HFF-Myc (cell line): ENCODE data around the gene GRAMD2B.

Source experiments
- DNase-seq: peaks from one replicate; pipeline ENCODE4 v3.0.0-alpha.2; 2011; ENCODE audit warnings: low read depth; ENCODE audit errors: extremely low read depth
- H3K4me3 ChIP-seq: replicated peaks from 2 replicates; pipeline ENCODE4 v1.5.1; 2011; ENCODE audit warnings: low read depth, mild to moderate bottlenecking, control low read depth, low read length
- TF ChIP-seq, protein P1 (sequence below): IDR thresholded peaks from 2 replicates; pipeline ENCODE4 v1.5.1; 2012; ENCODE audit warnings: mild to moderate bottlenecking, low read depth, low read length, control low read depth; ENCODE audit errors: missing control alignments

The GRAMD2B gene

DNA sequence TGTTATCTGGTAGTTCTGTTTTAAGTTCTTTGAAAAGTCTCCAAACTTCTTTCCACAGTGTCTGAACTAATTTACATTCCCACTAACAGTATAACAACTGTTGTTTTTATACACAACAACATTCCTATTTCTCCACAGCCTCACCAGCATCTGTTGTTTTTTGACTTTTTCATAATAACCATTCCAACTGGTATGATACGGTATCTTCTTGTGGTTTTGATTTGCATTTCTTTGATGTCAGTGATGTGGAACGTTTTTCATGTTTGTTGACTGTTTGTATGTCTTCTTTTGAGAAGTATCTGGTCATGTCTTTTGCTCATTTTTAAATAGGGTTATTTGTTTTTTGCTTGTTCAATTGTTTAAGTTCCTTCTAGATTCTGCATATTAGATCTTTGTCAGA lies 12.6 kb upstream of the GRAMD2B start:
- TF ChIP-seq, protein P1, sequence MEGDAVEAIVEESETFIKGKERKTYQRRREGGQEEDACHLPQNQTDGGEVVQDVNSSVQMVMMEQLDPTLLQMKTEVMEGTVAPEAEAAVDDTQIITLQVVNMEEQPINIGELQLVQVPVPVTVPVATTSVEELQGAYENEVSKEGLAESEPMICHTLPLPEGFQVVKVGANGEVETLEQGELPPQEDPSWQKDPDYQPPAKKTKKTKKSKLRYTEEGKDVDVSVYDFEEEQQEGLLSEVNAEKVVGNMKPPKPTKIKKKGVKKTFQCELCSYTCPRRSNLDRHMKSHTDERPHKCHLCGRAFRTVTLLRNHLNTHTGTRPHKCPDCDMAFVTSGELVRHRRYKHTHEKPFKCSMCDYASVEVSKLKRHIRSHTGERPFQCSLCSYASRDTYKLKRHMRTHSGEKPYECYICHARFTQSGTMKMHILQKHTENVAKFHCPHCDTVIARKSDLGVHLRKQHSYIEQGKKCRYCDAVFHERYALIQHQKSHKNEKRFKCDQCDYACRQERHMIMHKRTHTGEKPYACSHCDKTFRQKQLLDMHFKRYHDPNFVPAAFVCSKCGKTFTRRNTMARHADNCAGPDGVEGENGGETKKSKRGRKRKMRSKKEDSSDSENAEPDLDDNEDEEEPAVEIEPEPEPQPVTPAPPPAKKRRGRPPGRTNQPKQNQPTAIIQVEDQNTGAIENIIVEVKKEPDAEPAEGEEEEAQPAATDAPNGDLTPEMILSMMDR, result no peak
- DNase-seq, result no peak
- no peak overlapping the region for H3K4me3 ChIP-seq

DNA sequence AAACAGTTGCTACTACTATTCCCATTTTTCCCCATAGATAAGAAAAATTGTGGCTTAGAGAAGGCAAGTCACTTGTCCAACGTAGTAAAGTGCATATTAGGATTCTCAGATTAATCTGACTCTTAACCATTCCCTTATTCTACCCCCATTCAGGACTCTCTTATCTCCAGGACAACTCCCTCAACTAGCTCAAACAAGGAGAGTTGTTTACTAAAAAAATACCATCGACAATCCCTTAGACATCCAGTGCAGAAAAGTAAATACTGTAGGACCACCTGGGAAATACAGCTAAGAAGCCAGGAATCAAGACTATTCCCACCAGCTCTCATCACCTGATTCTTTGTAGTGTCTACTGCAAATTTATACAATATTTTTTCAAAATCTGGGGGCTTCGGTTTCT lies 9.4 kb upstream of the GRAMD2B start:
- no peak for DNase-seq
- H3K4me3 ChIP-seq, result no peak overlapping the region
- TF ChIP-seq, protein P1, result no peak

DNA sequence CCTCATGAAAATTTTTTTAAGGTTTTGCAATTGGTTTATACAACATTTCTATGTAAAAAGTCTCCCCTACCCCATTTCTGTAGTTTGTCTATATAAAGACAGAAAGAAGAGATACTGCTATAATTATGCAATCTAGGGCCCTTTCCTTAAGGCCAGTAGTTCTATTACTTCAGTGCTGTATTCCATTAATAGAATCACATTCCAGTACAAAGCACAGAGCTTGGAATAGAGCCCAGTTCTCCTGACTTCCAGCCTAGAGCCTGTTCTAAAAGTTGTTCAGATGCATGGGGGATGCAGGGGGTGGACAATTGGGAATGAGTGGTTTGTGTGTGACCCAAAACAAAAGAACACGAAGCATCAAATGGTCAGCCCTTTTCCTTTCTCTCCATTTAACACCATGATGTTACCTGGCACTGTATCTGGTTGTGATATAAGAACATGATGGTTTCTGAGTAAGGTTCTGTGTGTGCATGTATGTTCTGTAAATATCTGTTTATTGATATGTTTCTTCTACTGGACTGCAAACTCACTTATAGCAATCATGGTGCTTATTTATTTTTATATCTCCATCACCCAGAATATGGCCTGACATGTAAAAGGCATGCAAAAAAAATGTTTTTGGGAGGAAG lies 8.2 kb upstream of the GRAMD2B start:
- TF ChIP-seq, protein P1, result no peak
- peak; percentile 32 for DNase-seq
- H3K4me3 ChIP-seq, result no peak overlapping the region

DNA sequence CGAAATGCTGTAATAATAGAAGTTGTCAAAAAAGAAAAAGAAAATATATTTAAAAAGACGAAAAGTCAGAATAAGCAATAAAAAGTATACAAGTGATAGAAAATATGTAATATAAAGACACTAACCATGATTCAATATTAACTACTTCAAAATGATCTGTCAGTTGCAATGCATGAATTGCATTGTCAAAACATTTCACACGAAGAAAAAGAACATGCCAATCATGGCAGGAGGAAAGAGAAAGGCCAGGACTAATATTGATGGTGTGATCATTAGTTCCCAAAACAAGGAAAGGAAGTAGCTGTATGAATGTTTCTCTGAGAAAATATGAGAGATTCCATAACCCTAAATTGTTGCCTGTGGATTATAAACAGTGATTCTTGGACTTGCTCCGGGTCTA lies 7.4 kb upstream of the GRAMD2B start:
- DNase-seq, result no peak
- TF ChIP-seq, protein P1, result no peak

DNA sequence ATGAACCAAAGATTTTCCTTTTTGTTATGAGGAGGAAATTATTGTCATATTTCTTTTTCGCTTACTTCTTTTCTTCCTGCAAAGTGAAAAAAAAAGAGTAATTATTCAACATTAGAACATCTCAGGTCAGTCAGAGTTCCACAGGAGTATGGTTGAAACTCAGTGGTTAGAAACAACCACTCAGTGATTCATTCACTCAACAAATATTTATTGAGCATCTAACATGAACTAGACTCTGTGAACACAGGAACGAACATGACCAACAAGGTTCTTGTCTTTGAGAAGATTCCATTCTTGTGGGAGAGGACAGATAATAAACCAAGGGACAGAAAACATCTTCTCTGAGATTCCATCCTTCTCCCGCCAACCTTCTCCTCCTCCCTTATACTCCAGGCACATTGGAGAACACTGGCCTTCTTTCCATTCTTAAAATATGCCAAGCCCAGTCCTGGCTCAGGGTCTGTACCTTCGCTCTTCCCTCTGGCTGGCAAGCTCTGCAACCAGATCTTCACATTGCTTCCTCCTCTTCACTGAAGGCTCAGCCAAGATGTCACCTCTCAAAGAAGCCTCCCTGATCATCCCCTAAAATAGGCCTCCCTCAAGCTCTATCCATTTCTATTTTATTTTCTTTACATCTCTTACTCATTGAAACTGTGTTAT lies 6.8 kb upstream of the GRAMD2B start:
- TF ChIP-seq, protein P1, result no peak
- no peak for DNase-seq
- H3K4me3 ChIP-seq, result no peak overlapping the region

More for the DNA sequence above, 7.4 kb upstream of the GRAMD2B start:
- no peak overlapping the region for H3K4me3 ChIP-seq

DNA sequence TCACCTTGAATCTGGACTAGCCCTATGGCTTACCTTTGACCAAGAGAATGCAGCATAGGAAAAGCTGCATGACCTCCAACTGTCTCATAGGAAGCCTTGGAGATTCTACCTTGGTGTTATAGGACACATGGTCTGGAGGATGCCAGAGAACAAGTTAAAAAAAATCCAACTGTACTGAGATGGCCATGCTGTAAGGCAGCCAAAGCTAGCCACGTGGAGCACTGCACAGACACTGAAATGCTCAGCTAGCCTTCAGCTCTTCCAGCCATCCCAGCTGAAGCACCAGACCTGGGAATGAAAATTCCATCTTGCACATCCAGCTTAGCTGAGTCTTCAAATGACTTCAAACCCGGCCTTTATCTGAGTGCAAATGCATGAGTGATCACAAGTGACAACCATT lies 6.0 kb upstream of the GRAMD2B start:
- DNase-seq, result no peak
- TF ChIP-seq, protein P1, result no peak
- H3K4me3 ChIP-seq, result no peak overlapping the region
